Left lung (tissue), 10 donors: ENCODE data around the gene C10orf143. TPM values are rescaled to one million over a fixed set of nuclear protein-coding genes. Genes with fewer than 3 reads are reported as not detected.

Source experiments
- ATAC-seq: fragments of 200-7000 bp; cut with Tn5 transposase; one replicate; pipeline ENCODE4 v1.9.1; 2020; ENCODE audit warnings: moderate library complexity
- DNase-seq, 4 donors: peaks; one replicate each; pipeline ENCODE4 v3.0.0-alpha.2; 2013 to 2020
- H3K27ac ChIP-seq, 2 donors: fragments of 200-600 bp; sonication (generic) in 1 of 2; one replicate each; pipeline versions ENCODE4 v1.5.0 to v1.8.0; 2020 to 2021
- H3K27me3 ChIP-seq, 2 donors: fragments of 200-600 bp; sonication (generic) in 1 of 2; one replicate each; pipeline versions ENCODE4 v1.5.0 to v1.8.0; 2020 to 2021
- H3K36me3 ChIP-seq, 2 donors: fragments of 200-600 bp; sonication (generic) in 1 of 2; one replicate each; pipeline versions ENCODE4 v1.5.0 to v1.8.0; 2020 to 2021
- H3K4me1 ChIP-seq, 2 donors: fragments of 200-600 bp; one replicate each; pipeline ENCODE4 v1.8.0; 2021
- H3K4me3 ChIP-seq, 2 donors: fragments of 200-600 bp; sonication (generic) in 1 of 2; one replicate each; pipeline versions ENCODE4 v1.5.0 to v1.8.0; 2020 to 2021; ENCODE audit warnings: mild to moderate bottlenecking in 1 of 2
- H3K9me3 ChIP-seq, 2 donors: fragments of 200-600 bp; sonication (generic) in 1 of 2; one replicate each; pipeline versions ENCODE4 v1.5.0 to v1.8.0; 2020 to 2021
- CTCF ChIP-seq, 2 donors: fragments of 200-600 bp; sonication (generic) in 1 of 2; IDR thresholded peaks; one replicate each; pipeline versions ENCODE4 v1.5.0 to v1.8.0; 2021; ENCODE audit warnings: antibody characterized with exemption in 2 of 2
- intact Hi-C, 2 donors: fragments of 100-400 bp; cut with DNase I; formaldehyde crosslinking; loops; one replicate each; pipeline versions ENCODE4 v1.11.2 to v1.14.2; 2022
- polyA plus RNA-seq, 6 donors: library from polyadenylated mRNA; unstranded; fragments of 120-200 nt; gene quantifications; one replicate each; pipeline ENCODE4 v1.2.1, GENCODE V29; 2013; ENCODE audit not compliant: insufficient read length in 6 of 6
- total RNA-seq, 2 donors: library from RNA; stranded (reverse); fragmentation: NEBNext Ultra II Directional; extraction: Animal tissue kit (Norgen Biotek cat#: 25700); gene quantifications; one replicate each; pipeline ENCODE4 v1.2.1, GENCODE V29; 2021
- donor health status: DM: no; HTN: yes; CAD: no.
- donor health status: DM: no; HTN: no; CAD: no.

The C10orf143 gene
- total and polyA plus RNA-seq, 8 donors = 2.0 to 5.6 (median 5.0) TPM

DNA sequence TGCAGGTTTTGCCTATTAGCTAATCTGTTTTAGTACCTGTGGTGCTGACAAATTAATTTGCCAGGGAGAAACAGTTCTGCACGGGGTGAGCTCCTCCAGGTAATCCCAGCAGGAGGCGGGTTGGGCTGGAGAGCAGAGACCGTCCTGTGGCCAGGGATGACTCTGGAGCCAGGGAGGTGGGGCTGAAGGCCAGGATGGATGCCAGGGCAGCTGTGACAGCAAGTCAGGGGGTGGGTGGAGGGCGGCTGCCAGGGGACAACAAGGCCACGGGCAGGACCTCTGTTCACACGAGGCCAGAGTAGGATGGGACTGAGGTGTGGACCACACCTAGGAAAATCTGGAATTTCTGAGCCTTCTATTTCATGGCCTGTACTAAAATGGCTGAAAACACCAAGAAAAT, 48.9 kb downstream of the C10orf143 start:
- H3K9me3 ChIP-seq = peaks cover 0 to under 1% of the 10 kb centered on the region in 2 donors
- TF ChIP-seq CTCF (IDR thresholded peaks at IDR 0.05) = no peak
- H3K27me3 ChIP-seq = no peaks in the 10 kb centered on the region
- intact Hi-C loops = no loop called here
- no peak overlapping the region for H3K4me3 ChIP-seq
- H3K36me3 ChIP-seq = peaks cover 0 to 6% of the 10 kb centered on the region in 2 donors
- no peaks in the 10 kb centered on the region for H3K4me1 ChIP-seq
- ATAC-seq (no peak), DNase-seq (no peak)
- no peak overlapping the region for H3K27ac ChIP-seq

DNA sequence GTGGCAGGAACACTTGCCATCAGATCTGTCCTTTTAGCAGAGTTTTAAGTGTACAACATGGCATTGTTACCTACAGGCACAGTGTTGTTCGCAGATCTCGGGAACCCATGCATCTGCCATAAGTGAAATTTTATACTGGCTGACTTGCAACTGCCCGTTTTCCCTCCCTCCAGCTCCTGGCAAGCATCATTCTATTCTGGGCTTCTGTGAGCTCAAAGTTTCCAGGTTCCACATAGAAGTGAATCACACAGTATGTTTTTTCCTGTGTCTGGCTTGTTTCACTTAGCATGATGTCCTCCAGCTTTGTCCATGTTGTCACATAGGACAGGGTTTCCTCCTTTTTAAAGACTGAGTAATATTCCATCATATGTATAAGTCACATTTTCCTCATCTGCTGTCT, 56.6 kb downstream of the C10orf143 start:
- ATAC-seq (no peak), DNase-seq (no peak)
- no peaks in the 10 kb centered on the region for H3K4me1 ChIP-seq
- H3K27ac ChIP-seq = no peak overlapping the region
- no peak for TF ChIP-seq CTCF (IDR thresholded peaks at IDR 0.05)
- H3K36me3 ChIP-seq = no peaks in the 10 kb centered on the region
- H3K27me3 ChIP-seq = no peaks in the 10 kb centered on the region
- no peak overlapping the region for H3K4me3 ChIP-seq
- intact Hi-C loops = no loop called here
- peaks cover 0 to 8% of the 10 kb centered on the region in 2 donors for H3K9me3 ChIP-seq

DNA sequence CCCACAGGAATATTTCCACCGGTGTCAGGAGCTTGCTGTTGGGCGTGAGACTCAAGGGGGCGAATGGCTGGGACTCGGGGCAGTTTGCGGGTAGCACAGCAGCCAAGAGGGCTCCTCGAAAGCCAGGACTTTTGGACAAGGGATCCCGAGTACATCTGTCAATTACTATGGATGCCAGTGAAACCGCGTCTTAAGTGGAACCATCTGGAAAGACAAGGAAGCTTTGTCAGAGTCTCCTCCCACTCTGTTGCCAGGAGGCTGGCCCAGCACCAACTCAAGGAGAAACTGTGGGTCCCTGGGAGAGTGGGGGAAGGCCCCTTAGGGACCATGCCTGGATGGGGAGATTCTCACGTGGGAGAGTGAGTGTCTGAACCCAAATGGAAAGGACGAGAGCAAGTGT, 57.1 kb downstream of the C10orf143 start:
- Histone ChIP-seq H3K9me3 (peaks cover 0 to 8% of the 10 kb centered on the region in 2 donors), H3K27ac (no peak overlapping the region), H3K4me1 (no peaks in the 10 kb centered on the region), H3K36me3 (no peaks in the 10 kb centered on the region), H3K4me3 (no peak overlapping the region), H3K27me3 (no peaks in the 10 kb centered on the region)
- ATAC-seq = no peak
- no peak for TF ChIP-seq CTCF (IDR thresholded peaks at IDR 0.05)
- intact Hi-C loops = no loop called here
- DNase-seq = no peak

DNA sequence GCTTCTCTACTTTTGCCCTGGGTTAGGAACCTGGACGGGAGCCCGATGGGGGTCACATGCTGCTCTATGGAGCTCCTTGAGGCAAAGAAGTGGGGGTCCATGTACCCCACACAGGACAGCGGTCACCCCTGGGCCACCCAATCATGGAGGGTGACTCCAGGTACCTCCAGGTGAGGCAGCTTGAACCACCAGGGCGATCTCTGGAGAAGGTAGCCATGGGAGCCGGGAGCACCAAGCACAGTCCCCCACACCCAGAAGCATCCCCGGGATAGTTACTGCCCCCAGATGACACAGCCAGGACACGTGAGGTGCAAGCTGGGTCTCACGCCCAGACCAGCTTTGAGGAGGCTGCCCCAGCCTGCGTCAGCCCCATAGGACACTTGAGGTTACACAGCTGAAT, 58.4 kb downstream of the C10orf143 start:
- ATAC-seq = no peak
- peaks cover 0 to 6% of the 10 kb centered on the region in 2 donors for H3K27me3 ChIP-seq
- DNase-seq = no peak
- no peaks in the 10 kb centered on the region for H3K36me3 ChIP-seq
- TF ChIP-seq CTCF (IDR thresholded peaks at IDR 0.05) = no peak
- no peaks in the 10 kb centered on the region for H3K4me1 ChIP-seq
- H3K27ac ChIP-seq = no peak overlapping the region
- intact Hi-C loops = no loop called here
- H3K9me3 ChIP-seq = peaks cover 0 to 8% of the 10 kb centered on the region in 2 donors
- no peak overlapping the region for H3K4me3 ChIP-seq

GRCh38 chr10:130050721-130051120, 59.9 kb downstream of the C10orf143 start:
- no peak for DNase-seq
- intact Hi-C loops = no loop called here
- no peak for TF ChIP-seq CTCF (IDR thresholded peaks at IDR 0.05)

More at GRCh38 chr10:130050721-130051120, 59.9 kb downstream of the C10orf143 start:
- H3K27me3 ChIP-seq = peaks cover 0 to 21% of the 10 kb centered on the region in 2 donors
- no peaks in the 10 kb centered on the region for H3K4me1 ChIP-seq
- H3K4me3 ChIP-seq = no peak overlapping the region
- no peak overlapping the region for H3K27ac ChIP-seq
- no peaks in the 10 kb centered on the region for H3K36me3 ChIP-seq
- no peaks in the 10 kb centered on the region for H3K9me3 ChIP-seq
- no peak for ATAC-seq
